ENCODE measurements around the gene PRICKLE4.

Gene PRICKLE4

DNA sequence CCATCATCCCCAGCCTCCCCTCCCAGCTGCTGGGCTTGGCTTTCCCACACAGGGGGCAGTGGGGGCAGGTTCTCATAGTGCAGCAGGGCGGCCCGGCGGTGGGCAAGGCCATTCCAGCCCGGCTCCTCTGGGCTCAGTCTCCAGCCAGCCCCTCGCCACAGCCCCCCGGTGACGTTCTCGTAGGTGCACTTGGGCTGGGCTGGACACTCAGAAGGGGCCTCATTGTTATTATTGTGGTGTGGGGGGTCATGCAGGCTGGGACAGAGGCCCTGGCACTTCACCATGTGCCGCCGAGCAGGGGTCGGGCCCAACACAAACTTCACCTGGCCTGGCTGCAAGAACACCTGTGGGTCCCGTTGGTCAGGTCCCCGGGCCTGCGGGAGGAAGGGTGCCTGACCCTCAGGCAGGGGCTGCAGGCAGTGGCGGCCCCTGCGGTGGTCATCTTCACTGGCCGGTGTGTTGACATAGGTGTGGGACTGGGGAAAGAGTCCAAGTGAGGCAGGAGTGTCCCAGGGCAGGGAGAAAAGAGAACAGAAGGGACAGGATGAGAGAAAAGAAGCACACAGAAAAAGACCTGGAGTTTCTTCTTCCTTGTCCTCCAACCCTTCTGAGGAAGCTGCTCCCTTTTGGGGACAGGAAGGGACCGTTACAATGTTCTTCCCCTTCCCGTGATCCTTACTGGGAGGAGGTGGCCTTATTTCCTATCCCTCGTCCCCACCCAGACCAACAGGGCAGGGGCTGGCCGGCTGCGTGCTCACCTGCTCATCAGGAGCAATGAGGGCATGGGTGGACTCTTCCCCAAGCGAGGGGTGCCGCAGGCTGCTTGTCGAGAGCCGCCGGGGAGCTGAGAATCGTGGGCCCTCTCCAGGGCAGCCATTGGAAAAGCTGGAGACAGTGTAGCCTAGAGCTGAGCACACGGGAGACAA lies 9.3 kb upstream of the PRICKLE4 start:
- DNase-seq (ENCODE audit: low read depth in 2 of 2): no peak

DNA sequence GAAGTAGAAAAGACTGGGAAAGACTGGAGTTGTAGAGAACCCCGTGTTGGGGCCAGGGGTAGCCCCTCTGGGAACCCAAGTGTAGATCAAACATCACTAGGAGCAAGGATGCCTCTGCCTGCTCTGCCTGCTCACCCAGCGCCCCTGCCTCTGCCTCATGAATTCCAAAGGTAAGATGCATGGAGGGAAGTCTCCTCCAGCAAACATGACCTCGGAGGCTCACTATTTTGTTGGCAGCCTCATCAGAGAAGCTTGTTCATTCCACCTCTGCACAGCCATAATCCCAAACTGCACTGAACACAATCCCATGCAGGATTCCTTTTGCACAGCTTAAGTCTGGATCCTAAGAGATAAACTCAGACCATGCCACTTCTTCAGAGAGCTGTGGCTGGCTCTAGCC lies 5.7 kb upstream of the PRICKLE4 start:
- no peak for DNase-seq (ENCODE audit: low read depth in 2 of 2)

DNA sequence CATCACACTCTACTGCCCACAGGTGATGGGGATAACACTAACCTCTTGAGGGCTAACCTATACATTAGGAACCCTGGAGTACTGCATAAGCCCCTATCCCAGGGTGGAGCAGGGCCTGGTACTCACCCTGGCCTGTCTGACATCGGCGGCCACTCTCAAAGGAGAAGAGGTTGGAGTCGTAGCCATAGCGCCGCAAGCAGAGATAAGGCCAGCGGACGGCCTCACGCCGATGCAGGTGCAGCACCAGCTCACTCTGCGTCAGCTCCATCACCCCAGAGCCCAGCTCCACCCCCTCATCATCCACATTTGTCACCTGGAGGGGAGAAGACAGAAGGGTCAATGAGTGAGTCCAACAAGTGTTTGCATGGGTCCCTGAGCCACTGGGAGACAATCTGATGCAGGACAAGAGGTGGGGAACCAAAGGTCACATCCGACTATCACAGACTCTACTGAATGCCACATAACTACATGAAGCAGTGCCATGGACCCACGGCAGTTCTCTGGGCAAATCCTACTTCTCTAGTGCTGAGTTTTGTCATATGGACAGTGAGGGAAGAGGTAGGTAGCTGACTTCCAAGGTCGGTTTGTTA lies 5.2 kb upstream of the PRICKLE4 start:
- no peak for DNase-seq (ENCODE audit: low read depth in 2 of 2)

DNA sequence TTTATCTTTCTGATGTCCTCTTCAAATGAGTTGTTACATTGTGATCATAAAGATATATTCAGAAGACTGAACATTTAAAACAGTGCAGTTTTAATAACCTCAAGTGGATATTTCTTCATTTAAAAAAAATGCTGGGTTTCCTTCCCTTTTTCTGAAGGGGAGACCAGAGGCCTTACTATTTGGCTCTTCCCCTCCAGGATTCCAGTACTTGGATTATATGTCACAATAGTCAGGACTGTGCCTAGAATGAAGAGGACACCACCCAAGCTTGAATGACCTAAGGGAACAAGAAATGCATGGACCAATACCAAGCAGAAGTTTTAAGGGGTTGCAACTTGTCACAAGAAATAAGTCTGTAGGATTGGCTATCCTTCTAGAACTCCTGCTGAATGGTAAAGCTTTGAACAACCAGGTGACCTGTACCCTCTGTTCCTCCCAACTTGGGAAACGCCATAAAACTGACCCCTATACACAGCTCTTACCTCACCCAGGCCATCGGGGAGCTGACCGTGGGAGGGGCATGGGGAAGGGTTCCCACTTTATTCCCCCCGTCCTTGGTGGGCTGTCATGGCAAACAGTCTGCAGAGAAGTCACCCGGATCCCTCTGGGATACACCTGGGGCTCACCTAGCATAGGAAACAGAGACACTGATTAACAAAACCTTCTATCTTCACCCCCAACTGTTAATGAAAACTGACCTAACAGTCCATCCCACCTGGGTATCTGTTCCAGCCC lies 2.9 kb upstream of the PRICKLE4 start:
- DNase-seq (ENCODE audit: low read depth in 2 of 2): no peak

DNA sequence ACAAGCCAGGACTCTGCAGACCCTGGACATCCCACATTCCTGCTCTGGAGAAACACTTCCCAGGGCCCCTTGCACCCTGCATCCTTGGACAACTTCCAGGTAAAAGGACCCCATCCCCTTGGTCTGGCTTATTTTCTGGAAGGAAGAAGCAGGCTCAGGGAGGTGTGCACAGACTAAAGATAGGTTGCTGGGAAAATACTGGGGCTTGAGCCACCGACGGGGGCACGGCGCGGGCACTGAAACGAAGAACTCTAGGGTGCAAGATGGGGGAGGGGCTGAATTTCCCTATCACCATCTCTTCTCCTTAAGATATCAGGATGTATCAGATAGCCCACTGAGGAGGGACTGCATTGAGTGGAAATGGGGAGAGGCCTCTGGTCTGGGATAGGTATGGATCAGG lies 1.7 kb upstream of the PRICKLE4 start:
- DNase-seq (ENCODE audit: low read depth in 2 of 2): no peak

DNA sequence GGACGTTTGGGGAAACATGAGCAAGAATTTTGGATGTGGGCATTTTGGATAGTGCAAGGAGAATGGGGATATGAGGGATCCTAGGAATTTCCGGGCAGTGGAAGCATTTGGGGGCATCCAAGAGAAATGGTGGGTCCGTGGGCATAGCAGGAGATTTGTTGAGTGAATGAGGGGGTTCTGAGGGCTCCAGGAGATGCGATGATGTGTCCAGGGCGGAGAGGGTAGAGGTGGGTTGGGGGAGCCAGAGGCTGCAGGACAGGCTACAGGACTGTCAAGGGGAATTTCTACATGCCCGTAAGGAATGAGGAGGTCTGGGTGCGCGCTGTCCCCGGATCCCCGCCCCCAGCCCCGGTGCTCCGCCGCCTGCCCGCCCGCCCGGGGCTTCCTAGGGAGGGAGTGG lies 1.2 kb upstream of the PRICKLE4 start:
- no peak for DNase-seq (ENCODE audit: low read depth in 2 of 2)

DNA sequence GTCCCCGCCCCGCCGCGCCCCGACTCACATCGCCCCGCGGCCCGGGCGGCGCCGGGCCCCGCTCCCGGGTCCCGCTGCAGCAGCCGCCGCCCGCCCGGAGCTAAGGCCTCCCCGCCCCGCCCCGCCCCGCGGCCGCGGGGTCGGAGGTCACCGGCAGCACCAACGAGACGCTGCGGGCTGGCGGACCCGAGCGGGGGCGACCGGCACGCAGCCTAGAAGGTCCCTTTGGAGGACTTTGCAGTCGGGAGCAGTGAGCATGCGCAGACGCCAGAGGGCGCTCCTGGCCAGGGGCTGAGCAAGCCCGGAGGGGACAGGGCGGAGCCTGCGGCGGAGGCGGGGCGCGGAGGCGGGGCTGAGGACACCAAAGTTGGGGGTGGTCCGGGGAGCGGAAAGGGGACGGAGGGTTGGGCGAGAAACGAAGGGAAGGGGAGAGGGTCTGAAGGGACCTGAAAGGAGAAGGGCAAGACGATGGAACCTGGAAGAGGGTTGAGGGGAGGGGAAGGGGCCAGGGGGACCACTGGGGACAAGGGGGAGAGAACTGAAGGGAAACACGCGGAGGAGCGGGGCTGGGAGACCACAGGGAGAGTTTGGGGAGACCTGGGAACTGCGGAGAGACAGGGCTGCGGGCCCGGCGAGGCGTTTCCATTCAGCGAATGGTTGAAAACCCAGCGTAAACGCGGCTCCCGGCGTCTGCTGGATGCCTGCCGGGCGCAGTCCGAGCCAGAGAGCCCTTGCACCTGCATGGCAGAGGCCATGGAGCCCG lies 613 bp upstream of the PRICKLE4 start, which contains the start of gene FRS3:
Gene FRS3, minus strand, starts transcription at position 113 of the 763 bp plus-strand sequence. CDS start 2,913 bp downstream, outside the sequence.
- DNase-seq (ENCODE audit: low read depth in 2 of 2): peak; percentile 98 to 99

DNA sequence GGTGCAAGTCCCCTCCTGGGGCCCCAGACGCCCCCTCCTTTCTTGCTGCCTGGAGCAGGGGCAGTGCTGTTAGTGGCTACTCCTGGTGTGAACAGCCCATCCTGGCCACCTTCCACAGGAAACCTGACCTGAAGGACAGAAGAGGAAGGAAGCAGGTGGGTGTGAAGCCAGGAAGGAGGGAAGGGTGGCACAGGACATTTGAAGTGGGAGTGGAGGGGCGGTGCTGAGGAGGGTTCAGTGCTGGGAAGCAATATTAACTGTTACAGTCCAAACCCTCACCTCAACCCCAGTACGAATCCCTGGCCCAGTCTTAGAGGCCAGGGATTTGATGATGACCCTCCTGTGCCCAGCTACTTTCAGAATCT lies 766 bp downstream of the PRICKLE4 start:
- DNase-seq (ENCODE audit: low read depth in 2 of 2): no peak

DNA sequence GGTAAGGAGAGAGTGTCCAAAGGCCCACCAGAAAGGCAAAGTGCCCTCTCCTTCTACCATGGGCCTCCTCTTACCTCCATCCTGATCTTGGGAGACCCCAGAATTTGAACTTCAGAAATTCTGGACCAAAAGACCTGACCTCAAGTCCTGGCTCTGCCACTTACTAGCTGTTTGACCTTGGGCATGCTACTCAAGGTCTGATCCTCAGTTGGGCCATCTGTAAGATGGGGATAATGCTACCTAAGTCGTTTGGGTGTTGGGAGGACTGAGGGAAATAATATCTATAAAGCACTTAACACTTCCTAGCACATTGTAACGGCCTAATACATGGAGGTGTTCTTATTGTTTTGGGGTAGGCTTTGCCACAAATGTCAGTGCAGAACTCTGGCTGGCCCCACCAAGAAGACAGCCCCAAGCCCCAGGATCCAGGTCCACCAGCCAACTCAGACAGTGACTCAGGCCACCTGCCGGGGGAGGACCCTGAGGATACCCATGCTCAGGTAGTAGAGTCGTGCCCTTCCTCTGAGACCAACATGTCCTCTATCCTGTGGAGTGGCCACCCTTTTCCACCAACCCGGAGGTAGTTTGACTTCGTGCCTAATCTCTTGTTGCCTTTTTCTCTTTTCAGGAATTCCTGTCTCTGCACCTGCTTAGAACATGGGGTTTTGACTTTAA lies 2.7 kb downstream of the PRICKLE4 start:
- no peak for DNase-seq (ENCODE audit: low read depth in 2 of 2)

DNA sequence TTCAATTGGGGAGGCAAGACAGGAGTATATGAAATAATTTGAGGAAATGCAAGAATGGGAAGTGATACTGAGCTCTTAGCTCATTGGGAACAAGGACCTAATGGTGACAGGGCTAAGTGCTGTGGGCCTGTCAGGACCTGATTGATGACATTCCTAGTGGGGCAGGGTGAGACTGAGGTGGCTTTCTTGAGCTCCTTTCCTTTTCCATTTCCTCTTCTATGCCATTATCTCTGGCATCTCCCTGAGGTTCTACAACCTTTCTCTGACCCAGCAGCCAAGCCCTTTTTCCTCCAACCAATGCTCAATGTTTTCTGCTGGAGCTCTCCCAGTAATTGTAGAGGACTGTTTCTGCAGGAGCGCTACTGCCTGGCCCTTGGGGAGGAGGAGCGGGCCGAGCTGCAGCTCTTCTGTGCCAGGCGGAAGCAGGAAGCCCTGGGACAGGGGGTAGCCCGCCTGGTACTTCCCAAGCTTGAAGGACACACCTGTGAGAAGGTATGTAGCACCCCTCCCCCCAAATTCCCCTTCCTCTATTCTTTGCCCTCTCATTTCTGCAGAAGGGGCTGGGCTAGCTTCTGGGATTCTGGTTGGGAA lies 4.1 kb downstream of the PRICKLE4 start:
- no peak for DNase-seq (ENCODE audit: low read depth in 2 of 2)

DNA sequence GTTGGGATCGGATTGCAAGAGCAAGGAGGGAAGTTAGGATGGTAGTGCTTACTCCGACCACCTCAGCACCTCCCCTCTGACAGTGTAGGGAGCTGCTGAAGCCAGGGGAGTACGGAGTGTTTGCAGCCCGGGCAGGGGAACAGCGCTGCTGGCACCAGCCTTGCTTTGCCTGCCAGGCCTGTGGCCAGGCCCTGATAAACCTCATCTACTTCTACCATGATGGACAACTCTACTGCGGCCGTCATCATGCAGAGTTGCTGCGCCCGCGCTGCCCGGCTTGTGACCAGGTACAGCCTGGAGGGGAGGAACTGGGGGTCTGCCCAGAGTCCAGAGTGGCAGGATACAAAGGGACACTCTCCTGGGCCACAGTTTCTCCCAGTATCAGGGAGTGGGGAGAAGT lies 4.7 kb downstream of the PRICKLE4 start:
- no peak for DNase-seq (ENCODE audit: low read depth in 2 of 2)

DNA sequence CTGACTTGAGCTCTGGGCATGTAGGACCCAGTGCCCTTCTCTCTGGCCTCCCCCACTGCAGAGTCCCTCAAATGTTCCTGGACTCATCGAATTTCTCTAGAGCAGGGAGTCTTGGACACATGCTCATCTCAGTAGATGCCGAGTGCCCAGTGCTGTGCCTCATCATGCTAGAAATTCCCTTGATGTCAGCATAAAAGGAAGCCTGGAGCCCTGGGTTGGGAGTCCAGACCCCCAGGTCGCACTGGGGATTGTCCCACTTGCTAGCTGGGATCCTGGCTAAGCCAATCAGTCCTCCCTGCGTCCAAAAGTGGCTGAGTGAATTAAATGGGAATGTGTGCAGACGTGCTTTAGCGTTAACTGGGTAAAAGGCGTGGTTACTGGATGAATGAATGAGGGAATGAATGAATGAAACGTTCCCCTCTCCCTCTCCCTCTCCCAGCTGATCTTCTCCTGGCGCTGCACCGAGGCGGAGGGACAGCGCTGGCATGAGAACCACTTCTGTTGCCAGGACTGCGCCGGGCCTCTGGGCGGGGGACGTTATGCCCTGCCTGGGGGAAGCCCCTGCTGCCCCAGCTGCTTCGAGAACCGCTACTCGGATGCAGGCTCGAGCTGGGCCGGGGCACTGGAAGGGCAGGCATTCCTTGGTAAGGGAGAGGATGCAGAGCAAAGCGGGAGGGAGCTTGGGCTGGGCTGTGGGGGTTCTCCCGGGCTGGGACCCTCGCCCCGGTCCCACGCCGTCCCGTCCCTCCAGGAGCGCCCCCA lies 5.3 kb downstream of the PRICKLE4 start:
- DNase-seq (ENCODE audit: low read depth in 2 of 2): no peak

DNA sequence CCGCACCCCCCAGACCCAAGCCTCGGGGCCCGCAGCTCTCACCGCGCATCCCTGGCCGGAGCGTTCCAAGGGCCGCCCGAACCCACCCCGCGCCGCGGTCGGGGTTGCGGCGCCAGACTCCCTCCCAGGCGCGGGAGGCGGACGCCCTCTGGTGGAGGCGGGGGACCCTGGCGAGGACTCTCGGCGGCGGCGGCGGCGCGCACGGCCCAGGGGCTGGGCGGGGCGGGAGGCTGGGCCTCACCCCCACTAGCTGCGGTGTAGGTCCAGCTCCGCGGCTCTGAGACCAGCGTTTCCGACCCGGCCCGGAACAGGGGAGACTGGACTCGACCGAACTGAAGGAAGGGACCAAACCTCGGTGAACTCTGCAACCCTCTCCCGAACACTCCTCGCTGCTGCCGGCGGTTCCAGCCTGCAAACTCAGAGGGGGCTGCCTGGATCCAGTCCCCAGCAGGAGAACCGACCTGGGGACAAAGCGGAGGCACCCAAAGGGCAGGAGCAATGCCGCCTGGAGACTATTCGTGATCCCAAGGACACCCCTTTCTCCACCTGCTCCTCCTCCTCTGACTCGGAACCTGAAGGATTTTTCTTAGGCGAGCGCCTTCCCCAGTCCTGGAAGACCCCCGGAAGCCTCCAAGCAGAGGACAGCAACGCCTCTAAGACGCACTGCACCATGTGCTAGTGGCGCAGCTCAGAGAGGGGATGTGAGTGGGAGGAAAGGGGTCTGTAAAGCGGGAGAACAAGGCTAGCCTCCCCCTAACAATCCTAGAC lies 6.1 kb downstream of the PRICKLE4 start:
- DNase-seq (ENCODE audit: low read depth in 2 of 2): peak; percentile 76 to 82

DNA sequence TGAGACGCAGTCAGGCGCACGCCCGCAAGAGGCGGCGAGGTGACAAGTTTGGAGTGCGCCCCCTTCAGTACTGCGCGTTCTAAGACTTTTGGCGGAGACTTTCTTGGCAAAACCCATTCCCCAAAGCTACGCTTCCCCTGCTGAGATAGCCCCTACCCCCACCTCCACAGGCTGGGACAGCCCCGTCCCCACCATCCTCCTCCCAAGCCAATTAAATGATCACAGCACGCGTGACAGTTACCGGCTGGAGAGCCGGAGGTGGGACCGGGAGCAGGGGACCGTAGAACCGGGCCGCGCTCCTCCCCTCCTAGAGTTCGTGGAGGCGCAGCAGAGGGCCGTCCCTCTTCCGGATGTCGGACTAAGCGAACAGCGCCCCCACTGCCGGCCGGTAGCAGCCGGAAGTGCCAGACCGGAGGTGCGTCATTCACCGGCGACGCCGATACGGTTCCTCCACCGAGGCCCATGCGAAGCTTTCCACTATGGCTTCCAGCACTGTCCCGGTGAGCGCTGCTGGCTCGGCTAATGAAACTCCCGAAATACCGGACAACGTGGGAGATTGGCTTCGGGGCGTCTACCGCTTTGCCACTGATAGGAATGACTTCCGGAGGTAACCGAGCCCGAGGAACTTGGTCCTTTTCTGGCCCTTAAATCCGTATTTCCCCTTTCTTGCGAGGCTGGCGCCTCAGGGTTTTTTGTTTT lies 6.8 kb downstream of the PRICKLE4 start, which contains the start of gene TOMM6:
Gene TOMM6, plus strand, starts transcription at position 476 of the 699 bp plus-strand sequence. Its CDS starts 4 bp downstream, at position 480.
- peak; percentile 88 to 93 for DNase-seq (ENCODE audit: low read depth in 2 of 2)

DNA sequence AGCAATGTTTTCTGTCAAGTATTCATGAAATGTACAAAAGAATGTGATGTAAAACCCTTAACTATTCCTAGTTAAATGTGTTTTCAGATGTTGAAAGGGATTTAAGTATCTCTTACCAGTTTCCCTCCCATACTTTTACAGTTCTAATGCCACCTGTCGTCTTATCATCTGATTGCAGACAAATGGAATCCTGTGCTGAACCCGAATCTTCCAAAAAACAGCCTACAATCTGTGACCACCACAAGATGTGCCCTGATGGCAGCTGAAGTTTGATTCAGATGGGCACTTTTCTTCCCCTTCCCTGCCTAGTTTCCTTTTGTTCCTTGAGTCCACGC lies 8.8 kb downstream of the PRICKLE4 start:
- DNase-seq (ENCODE audit: low read depth in 2 of 2): no peak

DNA sequence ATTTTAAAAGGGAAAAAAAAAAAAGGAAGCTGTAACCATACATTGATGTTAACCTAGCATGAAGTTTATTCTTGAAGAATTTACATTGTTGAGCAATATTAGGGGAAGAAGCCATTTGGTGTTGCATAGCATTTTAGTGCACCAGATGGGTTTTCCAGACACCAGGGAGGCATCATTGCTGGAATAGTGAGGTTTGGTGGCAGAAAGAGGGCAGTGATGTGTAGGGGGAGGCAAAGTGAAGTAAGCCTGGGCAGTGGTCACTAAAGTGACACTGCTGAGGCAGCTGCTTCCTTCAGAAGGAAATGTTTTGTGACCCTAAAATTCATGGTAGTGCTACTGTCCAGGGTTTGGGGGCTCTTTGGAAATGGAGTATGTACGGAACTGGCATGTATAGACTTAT lies 9.5 kb downstream of the PRICKLE4 start:
- no peak for DNase-seq (ENCODE audit: low read depth in 2 of 2)

DNA sequence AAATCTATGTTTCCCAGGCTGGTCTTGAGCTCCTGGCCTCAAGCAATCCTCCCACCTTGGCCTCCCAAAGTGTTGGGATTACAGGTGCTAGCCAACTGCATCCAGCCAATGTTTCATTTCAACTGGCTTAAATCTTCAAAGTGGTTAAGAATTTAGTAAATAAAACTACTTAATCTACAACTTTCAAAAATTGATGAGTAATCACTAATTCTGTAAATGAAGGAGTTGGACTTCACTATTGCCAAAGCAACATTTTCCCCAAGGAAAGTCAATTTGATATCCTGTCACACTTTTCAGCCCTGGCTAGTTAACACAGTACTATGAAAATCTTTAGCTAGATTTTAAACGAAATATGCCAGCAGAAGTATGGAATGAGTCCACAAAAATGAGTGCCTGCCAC lies 10.7 kb downstream of the PRICKLE4 start:
- DNase-seq (ENCODE audit: low read depth in 2 of 2): no peak

DNA sequence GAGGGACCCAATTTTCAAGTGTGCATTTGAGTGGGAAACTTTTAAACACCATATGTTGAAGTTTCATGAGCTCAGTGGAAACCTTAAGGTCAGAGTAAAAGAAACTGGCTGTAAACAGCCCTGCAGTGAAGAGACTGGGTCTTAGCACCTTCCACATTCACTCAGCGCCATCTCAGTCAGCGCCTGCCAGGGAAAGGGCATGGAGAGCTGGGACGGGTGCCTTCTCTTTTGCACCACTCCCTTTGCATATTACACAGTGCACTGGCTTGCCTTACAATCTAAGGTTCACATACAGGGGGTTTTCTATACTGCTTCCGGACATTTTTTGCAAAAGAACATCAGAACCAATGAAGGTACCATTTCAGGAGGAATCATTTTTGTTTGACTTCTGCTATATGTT lies 11.4 kb downstream of the PRICKLE4 start:
- no peak for DNase-seq (ENCODE audit: low read depth in 2 of 2)

DNA sequence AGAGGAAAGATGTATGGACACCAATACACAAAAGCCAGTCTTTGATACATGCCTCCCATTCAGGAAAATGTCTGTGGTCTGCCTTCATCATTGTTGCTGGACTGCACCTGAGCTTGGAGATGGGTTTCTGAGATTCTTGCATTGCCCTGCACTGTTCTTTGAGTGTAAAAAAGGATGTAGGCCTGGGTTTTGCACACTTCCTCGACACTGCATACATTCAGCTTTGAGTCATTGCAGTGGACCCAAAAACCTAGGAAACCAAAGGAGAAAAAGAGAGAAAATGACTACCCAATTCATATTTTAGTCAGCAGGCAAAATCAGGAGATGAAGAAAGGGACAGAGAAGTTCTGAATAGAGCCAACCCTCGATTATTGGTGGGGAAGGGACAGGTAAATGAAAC lies 15.9 kb downstream of the PRICKLE4 start:
- DNase-seq (ENCODE audit: low read depth in 2 of 2): no peak
